ENCODE data around the gene LGALS4. TPM values are rescaled to one million over a fixed set of nuclear protein-coding genes. Genes with fewer than 3 reads are reported as not detected.

Gene LGALS4
- total and polyA plus RNA-seq, 2 experiments from 2014 or later = 0.87 TPM; not detected in 1

- ATAC-seq (no peak), DNase-seq (ENCODE audit: low spot score) (no peak)
- Mint-ChIP-seq H3K9me3 (no peaks in the 10 kb centered on the region), H3K27me3 (ENCODE audit: insufficient read depth, low read depth, poor library complexity) (peaks cover 19% of the 10 kb centered on the region), H3K27ac (no peak overlapping the region), H3K4me3 (no peak overlapping the region), H3K36me3 (ENCODE audit: low read depth) (peaks cover 98% of the 10 kb centered on the region), H3K4me1 (peaks cover 7% of the 10 kb centered on the region; the same call in 2 of the 3 replicates)
- Histone ChIP-seq H3K36me3 (ENCODE audit: insufficient read depth) (peaks cover 83% of the 10 kb centered on the region), H3F3A (replicated peaks; ENCODE audit: low read depth) (peaks cover 84% of the 10 kb centered on the region), H3K9me2 (ENCODE audit: insufficient read depth) (no peaks in the 10 kb centered on the region), H2AFZ (no peak overlapping the region), H3K4me3 (no peak overlapping the region), H3K4me1 (ENCODE audit: insufficient read depth) (no peaks in the 10 kb centered on the region), H3K4me2 (no peak overlapping the region), H3K27me3 (ENCODE audit: insufficient read depth) (no peaks in the 10 kb centered on the region), H4K20me1 (replicated peaks; ENCODE audit: insufficient read depth) (peaks cover 49% of the 10 kb centered on the region), H3K27ac (ENCODE audit: low read depth) (peak overlapping the region; percentile 55; the same call in 1 of the 2 replicates), H3K79me2 (replicated peaks; ENCODE audit: insufficient read depth) (peaks cover 40% of the 10 kb centered on the region)
- TF ChIP-seq REST (IDR thresholded peaks at IDR 0.05; ENCODE audit: unreplicated experiment) (no peak), EZH2 (IDR thresholded peaks at IDR 0.05; ENCODE audit: low read depth, unreplicated experiment) (no peak), ETS1 (IDR thresholded peaks at IDR 0.05) (no peak), JUNB (IDR thresholded peaks at IDR 0.05; ENCODE audit: unreplicated experiment) (no peak), ZNF462 (CRISPR knock-in tag; IDR thresholded peaks at IDR 0.05) (no peak), NANOG (IDR thresholded peaks at IDR 0.05; ENCODE audit: borderline replicate concordance) (no peak), ZNF331 (CRISPR knock-in tag; IDR thresholded peaks at IDR 0.05; ENCODE audit: low read depth) (no peak), CTCF (conservative IDR thresholded peaks at IDR 0.05; ENCODE audit: low read depth in 2 of 2) (no peak), ZNF114 (CRISPR knock-in tag; IDR thresholded peaks at IDR 0.05) (no peak), STAT1 (IDR thresholded peaks at IDR 0.05; ENCODE audit: unreplicated experiment) (no peak), CREB1 (CRISPR knock-in tag; IDR thresholded peaks at IDR 0.05; ENCODE audit: low read depth) (no peak)
These were observed 27.3 kb upstream of the LGALS4 start for GRCh38 chr19:38839816-38840582.

All from GM23338 (cell line).